ENCODE results near the gene KRT74. TPM values are rescaled to one million over a fixed set of nuclear protein-coding genes. Genes with fewer than 3 reads are reported as not detected.

KRT74 gene
- total RNA-seq, 1 donor from 2014 or later, result not detected

- Mint-ChIP-seq H3K36me3 (no peaks in the 10 kb centered on the region), H3K4me1 (ENCODE audit: unreplicated experiment) (no peaks in the 10 kb centered on the region), H3K27me3 (peaks cover 33% of the 10 kb centered on the region), H3K4me3 (no peak overlapping the region), H3K9me3 (no peaks in the 10 kb centered on the region), H3K27ac (no peak overlapping the region)
- no peak for TF ChIP-seq CTCF (conservative IDR thresholded peaks at IDR 0.05)
- DNase-seq (ENCODE audit: extremely low spot score, unreplicated experiment), result no peak
These were observed 337 bp downstream of the KRT74 start for GRCh38 chr12:52573306-52573705.

- peaks cover 46% of the 10 kb centered on the region for H3K27me3 Mint-ChIP-seq
- H3K27ac Mint-ChIP-seq, result no peak overlapping the region
- DNase-seq (ENCODE audit: extremely low spot score, unreplicated experiment), result no peak
- no peak overlapping the region for H3K4me3 Mint-ChIP-seq
- no peak for TF ChIP-seq CTCF (conservative IDR thresholded peaks at IDR 0.05)
- H3K4me1 Mint-ChIP-seq (ENCODE audit: unreplicated experiment), result no peaks in the 10 kb centered on the region
- H3K9me3 Mint-ChIP-seq, result no peaks in the 10 kb centered on the region
- H3K36me3 Mint-ChIP-seq, result no peaks in the 10 kb centered on the region
These were observed 3.1 kb downstream of the KRT74 start for GRCh38 chr12:52570511-52570910.

- no peak overlapping the region for H3K4me3 Mint-ChIP-seq
- H3K4me1 Mint-ChIP-seq (ENCODE audit: unreplicated experiment), result no peaks in the 10 kb centered on the region
- no peak overlapping the region for H3K27ac Mint-ChIP-seq
- no peaks in the 10 kb centered on the region for H3K9me3 Mint-ChIP-seq
- TF ChIP-seq CTCF (conservative IDR thresholded peaks at IDR 0.05), result no peak
- DNase-seq (ENCODE audit: extremely low spot score, unreplicated experiment), result no peak
- H3K36me3 Mint-ChIP-seq, result no peaks in the 10 kb centered on the region
- peaks cover 60% of the 10 kb centered on the region for H3K27me3 Mint-ChIP-seq
These were observed 5.5 kb downstream of the KRT74 start for GRCh38 chr12:52568111-52568510.

- Mint-ChIP-seq H3K9me3 (no peaks in the 10 kb centered on the region), H3K36me3 (no peaks in the 10 kb centered on the region), H3K4me3 (no peak overlapping the region), H3K27me3 (peaks cover 52% of the 10 kb centered on the region), H3K27ac (no peak overlapping the region), H3K4me1 (ENCODE audit: unreplicated experiment) (no peaks in the 10 kb centered on the region)
- no peak for DNase-seq (ENCODE audit: extremely low spot score, unreplicated experiment)
- no peak for TF ChIP-seq CTCF (conservative IDR thresholded peaks at IDR 0.05)
These were observed 6.8 kb downstream of the KRT74 start for GRCh38 chr12:52566847-52567291.

GRCh38 chr12:52564582-52564981 is 9.1 kb downstream of the KRT74 start:
- Mint-ChIP-seq H3K27me3 (peaks cover 53% of the 10 kb centered on the region), H3K4me3 (no peak overlapping the region), H3K4me1 (ENCODE audit: unreplicated experiment) (no peaks in the 10 kb centered on the region), H3K27ac (no peak overlapping the region), H3K9me3 (no peaks in the 10 kb centered on the region), H3K36me3 (no peaks in the 10 kb centered on the region)
- DNase-seq (ENCODE audit: extremely low spot score, unreplicated experiment), result no peak
- no peak for TF ChIP-seq CTCF (conservative IDR thresholded peaks at IDR 0.05)

GRCh38 chr12:52561880-52562449 is 11.7 kb downstream of the KRT74 start:
- Mint-ChIP-seq H3K4me3 (no peak overlapping the region), H3K27me3 (peaks cover 56% of the 10 kb centered on the region), H3K4me1 (ENCODE audit: unreplicated experiment) (no peaks in the 10 kb centered on the region), H3K27ac (no peak overlapping the region), H3K36me3 (no peaks in the 10 kb centered on the region), H3K9me3 (no peaks in the 10 kb centered on the region)
- DNase-seq (ENCODE audit: extremely low spot score, unreplicated experiment), result no peak
- peak; percentile 58 for TF ChIP-seq CTCF (conservative IDR thresholded peaks at IDR 0.05)

Measured in type B pancreatic cell (in vitro differentiated cells).